ENCODE measurements around the gene DGKQ. TPM values are rescaled to one million over a fixed set of nuclear protein-coding genes. Genes with fewer than 3 reads are reported as not detected.

DGKQ gene
- total and polyA plus RNA-seq, 9 of the 15 experiments (the other 6 are each of a cell fraction or from before 2014, with no cell fraction given) = 0.17 to 22.0 (median 5.6) TPM

- TF ChIP-seq TSHZ1 (CRISPR knock-in tag; IDR thresholded peaks at IDR 0.05) (no peak), ZNF696 (CRISPR knock-in tag; conservative IDR thresholded peaks at IDR 0.05) (no peak), ZNF408 (CRISPR knock-in tag; IDR thresholded peaks at IDR 0.05; ENCODE audit: low read depth) (no peak), ZFP91 (CRISPR knock-in tag; IDR thresholded peaks at IDR 0.05) (no peak), RFX7 (CRISPR knock-in tag; IDR thresholded peaks at IDR 0.05) (no peak), HOXB6 (CRISPR knock-in tag; IDR thresholded peaks at IDR 0.05; ENCODE audit: borderline replicate concordance) (no peak), IRF1 (CRISPR knock-in tag; IDR thresholded peaks at IDR 0.05; ENCODE audit: borderline replicate concordance) (no peak), KDM4B (IDR thresholded peaks at IDR 0.05; ENCODE audit: borderline replicate concordance in 2 of 2, low read depth in 1 of 2) (peak in 1 of 2 experiments; percentile 62; a peak in 1 of 4 replicates), ZNF449 (CRISPR knock-in tag; IDR thresholded peaks at IDR 0.05) (no peak), SMC3 (conservative IDR thresholded peaks at IDR 0.05; ENCODE audit: insufficient read depth, low read depth, low read length) (no peak), PHF8 (IDR thresholded peaks at IDR 0.05; ENCODE audit: borderline replicate concordance, low read length) (peak; percentile 94), HMGN3 (IDR thresholded peaks at IDR 0.05; ENCODE audit: borderline replicate concordance, extremely low read depth, insufficient read length, low read depth, low read length) (peak; percentile 64), ZFP36 (IDR thresholded peaks at IDR 0.05; ENCODE audit: low read depth, low read length, partially characterized antibody) (no peak), RCOR1 (IDR thresholded peaks at IDR 0.05; ENCODE audit: borderline replicate concordance in 1 of 2, low read depth in 2 of 2, low read length in 2 of 2) (0 out of 4 replicates have a peak, but pooled peaks of 1 of the 2 experiments have one; percentile 26), ZNF75A (CRISPR knock-in tag; IDR thresholded peaks at IDR 0.05) (no peak), TGIF2 (CRISPR knock-in tag; IDR thresholded peaks at IDR 0.05) (peak; percentile 64; the same call in 1 of the 2 replicates), PURB (CRISPR knock-in tag; IDR thresholded peaks at IDR 0.05; ENCODE audit: low read depth) (no peak)
These were observed 41.2 kb downstream of the DGKQ start, which contains the start of the genes GAK and TMEM175 (continued) for GRCh38 chr4:931960-932712.
